Cardiac septum (tissue), 1 donor: ENCODE data around the gene MRPL51. TPM values are rescaled to one million over a fixed set of nuclear protein-coding genes. Genes with fewer than 3 reads are reported as not detected.
"Not testable (repeated sequence)": the region's sequence is repeated elsewhere in the genome, so short reads cannot be mapped to it uniquely, and the experiment has no call there.

Experiments used
- DNase-seq: peaks from one replicate; pipeline ENCODE4 v3.0.0-alpha.2; 2020; ENCODE audit warnings: low spot score
- intact Hi-C: fragments of 100-400 bp; cut with DNase I; formaldehyde crosslinking; loops from one replicate; pipeline ENCODE4 v1.14.0; 2022
- total RNA-seq: library from RNA; stranded (reverse); fragmentation: NEBNext Ultra II Directional; extraction: Animal tissue kit (Norgen Biotek cat#: 25700); gene quantifications from one replicate; pipeline ENCODE4 v1.2.1, GENCODE V29; 2021
- donor health status: DM: no; HTN: no; CAD: no.

The MRPL51 gene
- total RNA-seq, 1 donor from 2014 or later, result 174 TPM

DNA sequence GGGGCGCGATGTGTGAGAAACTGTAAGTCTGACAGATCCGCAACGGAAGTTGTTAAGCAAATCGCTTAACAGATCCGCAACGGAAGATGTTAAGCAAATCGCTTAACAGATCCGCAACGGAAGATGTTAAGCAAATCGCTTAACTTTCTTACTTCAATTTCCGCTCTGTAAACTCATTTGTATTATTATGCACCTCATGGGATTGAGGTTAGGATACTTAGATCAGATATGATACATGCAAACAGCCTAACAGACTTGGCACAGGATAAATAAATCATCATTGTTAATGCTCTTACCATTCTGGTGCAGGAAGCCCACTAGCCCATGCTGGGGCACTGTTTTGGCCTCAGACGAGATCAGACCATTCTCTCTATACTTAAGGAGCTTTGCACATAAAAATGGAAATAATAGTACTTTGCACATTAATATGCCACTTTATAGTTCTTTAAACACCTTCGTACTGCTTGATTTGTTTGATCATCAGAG lies 1.2 kb upstream of the MRPL51 start:
- intact Hi-C loops, result no loop called here
- no peak for DNase-seq

DNA sequence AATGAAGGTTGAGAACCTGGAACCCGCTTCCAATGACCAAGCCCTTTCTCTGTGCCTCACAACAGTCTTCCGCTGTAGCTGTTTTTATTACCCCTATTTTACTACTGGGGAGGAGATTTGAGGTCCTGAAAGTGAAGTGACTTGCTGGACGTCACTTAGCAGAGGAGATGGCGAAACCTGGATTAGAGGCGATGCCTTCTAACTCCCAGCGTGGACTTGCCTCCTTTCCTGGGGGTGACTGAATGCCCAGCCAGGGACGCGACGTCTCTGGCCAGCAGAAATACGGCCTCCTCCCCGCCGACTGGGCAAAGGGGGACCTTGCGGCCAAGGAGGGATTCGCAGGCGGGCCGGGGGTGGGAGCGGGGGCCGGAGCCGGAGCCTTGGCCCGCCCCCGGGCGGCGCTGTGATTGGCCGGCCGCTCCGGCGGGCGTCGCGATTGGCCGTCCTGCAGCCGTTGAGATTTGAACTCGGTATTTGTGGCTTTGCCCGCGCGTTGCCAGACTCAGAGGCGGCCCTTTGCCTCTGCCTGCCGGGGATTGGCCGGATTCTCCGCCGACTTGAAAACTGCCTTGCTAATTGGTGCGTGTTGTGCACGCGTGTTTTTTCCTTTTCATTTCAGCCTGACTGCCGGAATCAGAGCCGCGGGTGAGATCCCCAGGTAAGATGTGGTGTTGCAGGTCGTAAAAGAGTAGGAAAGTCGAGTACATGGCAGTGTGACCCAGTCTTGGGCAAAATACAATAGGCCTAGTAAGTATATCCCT lies 615 bp upstream of the MRPL51 start, which contains the start of gene NCAPD2:
NCAPD2 (plus strand) TSS at position 606 of the 761 bp plus-strand sequence. CDS start 997 bp downstream, outside the sequence.
- peak; percentile 98 for DNase-seq
- intact Hi-C loops, result loop anchor here (2.0 kb wide), 2 partner anchors 41 to 43 kb away; partner anchors contain the start of gene GAPDH

DNA sequence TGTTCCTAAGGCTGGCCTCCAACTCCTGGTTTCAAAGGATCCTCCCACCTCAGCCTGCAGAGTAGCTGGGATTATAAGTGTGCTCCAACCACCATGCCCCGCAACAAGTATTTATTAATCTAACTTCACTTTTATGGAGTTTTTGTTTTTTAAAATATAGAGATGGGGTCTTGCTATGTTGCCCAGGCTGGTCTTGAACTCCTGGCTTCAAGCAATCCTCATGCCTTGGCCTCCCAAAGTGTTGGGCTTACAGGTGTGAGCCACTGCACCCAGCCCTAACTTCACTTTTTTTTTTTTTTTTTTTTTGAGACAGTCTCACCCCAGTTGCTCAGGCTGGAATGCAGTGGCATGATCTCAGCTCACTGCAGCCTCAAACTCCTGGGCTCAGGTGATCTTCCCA lies 2.4 kb downstream of the MRPL51 start:
- intact Hi-C loops, DNase-seq: not testable (repeated sequence)

DNA sequence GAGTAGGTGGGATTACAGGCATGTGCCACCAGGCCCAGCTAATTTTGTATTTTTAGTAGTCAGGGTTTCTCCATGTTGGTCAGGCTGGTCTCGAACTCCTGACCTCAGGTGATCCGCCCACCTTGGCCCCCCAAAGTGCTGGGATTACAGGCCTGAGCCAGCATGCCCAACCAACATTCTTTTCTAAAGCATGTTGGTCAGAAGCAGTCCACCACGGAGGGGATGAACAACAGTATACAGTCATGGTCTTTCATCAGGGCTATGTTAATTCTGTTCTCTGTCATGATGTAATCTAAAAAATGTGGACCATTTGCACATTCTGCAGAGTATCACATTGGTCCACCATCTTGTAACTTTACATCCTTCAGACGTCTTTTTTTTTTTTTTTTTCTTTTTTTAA lies 3.6 kb downstream of the MRPL51 start:
- no peak for DNase-seq
- intact Hi-C loops, result no loop called here

DNA sequence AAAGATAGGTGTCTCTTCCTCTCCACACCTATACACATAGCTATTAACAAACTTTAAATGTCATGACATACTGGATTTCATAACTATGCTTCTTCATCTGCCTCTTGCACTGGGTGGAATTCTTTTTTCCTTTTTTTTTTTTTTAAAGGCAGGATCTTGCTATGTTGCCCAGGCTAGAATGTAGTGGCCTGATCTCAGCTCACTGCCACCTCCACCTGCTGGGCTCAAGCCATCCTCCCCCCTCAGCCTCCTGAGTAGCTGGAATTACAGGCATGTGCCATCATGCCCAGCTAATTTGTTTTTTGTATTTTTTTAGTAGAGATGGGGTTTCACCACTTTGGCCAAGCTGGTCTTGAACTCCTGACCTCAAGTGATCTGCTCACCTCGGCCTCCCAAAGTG lies 4.8 kb downstream of the MRPL51 start:
- intact Hi-C loops, result no loop called here
- DNase-seq, result no peak

DNA sequence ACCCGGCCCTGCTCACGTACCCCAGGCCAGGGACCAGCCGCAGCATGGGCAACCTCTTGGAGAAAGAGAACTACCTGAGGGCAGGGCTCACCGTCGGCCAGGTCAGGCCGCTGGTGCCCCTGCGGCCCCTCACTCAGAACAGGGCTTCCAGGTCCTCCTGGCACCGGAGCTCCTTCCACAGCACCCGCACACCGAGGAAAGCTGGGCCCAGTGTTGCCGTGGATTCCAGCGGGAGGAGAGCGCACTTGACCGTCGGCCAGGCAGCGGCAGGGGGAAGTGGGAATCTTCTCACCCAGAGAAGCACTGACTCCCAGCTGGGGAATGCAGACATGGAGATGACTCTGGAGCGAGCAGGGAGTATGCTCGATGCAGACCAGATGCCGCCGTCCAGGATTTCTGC lies 14.6 kb downstream of the MRPL51 start:
- DNase-seq, result no peak
- intact Hi-C loops, result no loop called here

DNA sequence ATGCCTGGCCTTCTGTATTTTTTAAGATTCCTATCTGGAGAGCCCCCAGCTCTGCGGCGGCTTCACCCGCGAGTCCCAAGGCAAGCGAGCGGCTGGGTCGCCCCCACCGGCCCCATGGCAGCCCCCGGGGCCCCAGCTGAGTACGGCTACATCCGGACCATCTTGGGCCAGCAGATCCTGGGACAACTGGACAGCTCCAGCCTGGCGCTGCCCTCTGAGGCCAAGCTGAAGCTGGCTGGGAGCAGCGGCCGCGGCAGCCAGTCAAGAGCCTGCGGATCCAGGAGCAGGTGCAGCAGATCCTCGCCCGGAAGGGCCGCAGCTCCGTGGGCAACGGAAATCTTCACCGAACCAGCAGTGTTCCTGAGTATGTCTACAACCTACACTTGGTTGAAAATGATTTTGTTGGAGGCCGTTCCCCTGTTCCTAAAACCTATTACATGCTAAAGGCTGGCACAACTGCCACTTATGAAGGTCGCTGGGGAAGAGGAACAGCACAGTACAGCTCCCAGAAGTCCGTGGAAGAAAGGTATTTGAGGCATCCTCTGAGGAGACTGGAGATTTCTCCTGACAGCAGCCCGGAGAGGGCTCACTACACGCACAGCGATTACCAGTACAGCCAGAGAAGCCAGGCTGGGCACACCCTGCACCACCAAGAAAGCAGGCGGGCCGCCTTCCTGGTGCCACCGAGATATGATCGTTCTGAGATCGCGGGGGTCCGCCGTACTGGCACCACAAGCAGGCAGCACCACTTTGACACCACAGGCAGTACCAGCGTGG lies 15.3 kb downstream of the MRPL51 start:
- DNase-seq, intact Hi-C loops: not testable (repeated sequence)

DNA sequence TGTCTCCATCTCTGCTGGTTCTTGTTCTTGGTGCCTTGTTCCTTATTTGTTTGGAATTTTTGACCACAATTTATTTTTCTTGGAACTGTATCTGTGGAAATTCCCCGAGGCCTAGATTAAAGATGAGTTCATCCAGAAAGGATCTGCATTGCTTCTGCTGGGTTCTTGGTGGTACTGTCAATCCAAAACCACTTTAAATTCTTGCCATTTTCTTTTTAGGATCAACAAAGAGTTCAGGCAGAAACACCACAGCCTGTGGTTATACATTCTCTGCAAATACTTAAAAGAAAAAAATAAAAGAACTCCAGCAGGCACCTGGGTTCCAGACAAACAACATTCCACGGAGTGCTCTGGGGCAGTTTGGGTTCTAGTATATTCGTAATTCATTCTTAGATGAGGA lies 16.6 kb downstream of the MRPL51 start:
- intact Hi-C loops, result no loop called here
- no peak for DNase-seq

DNA sequence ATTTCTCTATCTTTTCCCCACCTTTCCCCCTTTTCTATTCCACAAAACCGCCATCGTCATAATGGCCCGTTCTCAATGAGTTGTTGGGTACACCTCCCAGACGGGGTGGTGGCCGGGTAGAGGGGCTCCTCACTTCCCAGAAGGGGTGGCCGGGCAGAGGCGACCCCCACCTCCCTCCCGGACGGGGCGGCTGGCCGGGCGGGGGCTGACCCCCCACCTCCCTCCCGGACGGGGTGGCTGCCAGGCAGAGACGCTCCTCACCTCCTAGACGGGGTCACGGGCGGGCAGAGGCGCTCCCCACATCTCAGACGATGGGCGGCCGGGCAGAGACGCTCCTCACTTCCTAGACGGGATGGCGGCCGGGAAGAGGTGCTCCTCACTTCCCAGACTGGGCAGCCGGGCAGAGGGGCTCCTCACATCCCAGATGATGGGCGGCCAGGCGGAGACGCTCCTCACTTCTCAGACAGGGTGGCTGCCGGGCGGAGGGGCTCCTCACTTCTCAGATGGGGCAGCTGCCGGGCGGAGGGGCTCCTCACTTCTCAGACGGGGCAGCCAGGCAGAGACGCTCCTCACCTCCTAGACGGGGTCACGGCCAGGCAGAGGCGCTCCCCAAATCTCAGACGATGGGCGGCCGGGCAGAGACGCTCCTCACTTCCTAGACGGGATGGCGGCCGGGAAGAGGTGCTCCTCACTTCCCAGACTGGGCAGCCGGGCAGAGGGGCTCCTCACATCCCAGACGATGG lies 17.7 kb downstream of the MRPL51 start:
- DNase-seq, intact Hi-C loops: not testable (repeated sequence)

DNA sequence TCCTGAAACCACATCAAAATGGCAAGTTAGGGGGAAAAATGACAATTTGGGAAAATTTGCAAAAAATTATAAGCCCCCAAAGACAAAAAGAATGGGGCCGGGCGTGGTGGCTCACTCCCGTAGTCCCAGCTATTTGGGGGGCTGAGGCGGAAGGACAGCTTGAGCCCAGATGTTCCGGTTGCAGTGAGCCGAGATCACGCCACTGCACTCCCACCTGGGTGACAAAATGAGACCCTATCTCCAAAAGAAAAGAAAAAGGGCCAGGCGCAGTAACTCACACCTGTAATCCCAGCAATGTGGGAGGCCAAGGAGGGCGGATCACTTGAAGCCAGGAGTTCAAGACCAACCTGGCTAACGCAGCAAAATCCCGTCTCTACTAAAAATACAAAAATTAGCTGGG lies 20.6 kb downstream of the MRPL51 start:
- intact Hi-C loops, result loop anchor here (5.0 kb wide), 1 partner anchor 60 kb away; the partner anchor contains the start of gene GAPDH
- DNase-seq, result no peak

DNA sequence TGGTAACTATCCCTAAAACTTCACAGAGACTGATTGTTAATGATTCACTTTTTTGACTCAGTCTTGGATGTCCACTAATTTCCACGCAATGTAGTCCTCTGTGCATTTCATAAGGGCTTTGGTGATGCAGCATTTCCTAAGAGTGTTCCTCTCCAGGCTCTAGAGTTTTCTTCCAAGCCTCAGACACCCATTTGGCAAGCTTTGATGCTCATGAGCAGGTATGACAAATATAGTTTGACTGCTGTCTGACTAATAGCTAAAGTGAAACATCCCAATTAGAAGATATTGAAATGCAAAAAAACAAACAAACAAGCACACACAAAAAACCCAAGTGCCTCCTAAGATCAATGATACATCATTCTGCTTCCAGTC lies 21.1 kb downstream of the MRPL51 start:
- DNase-seq, result no peak
- intact Hi-C loops, result loop anchor here (5.0 kb wide), 1 partner anchor 60 kb away; the partner anchor contains the start of gene GAPDH

DNA sequence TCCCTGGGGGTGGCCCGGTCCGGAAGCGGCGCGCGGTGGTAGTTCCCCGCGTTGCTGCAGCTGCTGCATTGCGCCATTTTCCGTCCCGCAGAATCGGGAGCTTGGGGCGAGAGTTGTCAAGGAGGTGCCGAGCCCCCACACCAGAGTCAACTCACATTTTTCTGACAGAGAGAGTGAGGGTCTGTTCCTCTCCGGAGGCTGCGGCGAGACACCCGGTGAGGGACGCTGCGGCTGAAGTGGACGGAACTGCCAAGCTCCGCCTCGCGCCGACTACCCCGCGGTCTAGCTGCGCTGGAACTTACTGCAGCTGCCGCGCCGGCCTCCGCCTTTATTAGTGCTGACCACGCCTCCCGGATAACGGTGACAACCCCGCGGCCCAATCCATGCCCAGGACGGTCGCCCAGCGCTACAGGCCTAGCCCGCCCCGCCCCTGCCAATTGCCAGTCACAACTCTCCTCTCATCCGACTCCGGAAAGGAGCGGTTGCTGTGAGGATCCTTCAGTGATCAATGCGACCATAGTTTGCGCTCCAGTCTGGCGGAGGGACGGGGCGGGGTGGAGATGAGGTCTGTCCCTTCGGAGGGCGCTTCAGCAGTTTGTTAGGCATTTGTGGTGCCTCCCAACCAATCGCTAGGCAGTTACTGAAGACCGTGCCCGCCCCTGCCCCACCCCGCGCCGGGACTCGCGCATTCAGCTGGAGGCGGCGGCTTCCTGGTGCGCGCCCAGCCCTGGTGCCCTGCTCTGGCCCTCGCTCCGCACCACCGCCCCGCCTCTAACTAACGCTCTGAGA lies 22.5 kb downstream of the MRPL51 start, which contains the start of gene VAMP1:
VAMP1 (minus strand) TSS at position 303 of the 789 bp plus-strand sequence; CDS start at position 157, 146 bp downstream.
- intact Hi-C loops, result loop anchor here (5.0 kb wide), 1 partner anchor 62 kb away; the partner anchor contains the start of gene GAPDH
- peak; percentile 99 for DNase-seq

DNA sequence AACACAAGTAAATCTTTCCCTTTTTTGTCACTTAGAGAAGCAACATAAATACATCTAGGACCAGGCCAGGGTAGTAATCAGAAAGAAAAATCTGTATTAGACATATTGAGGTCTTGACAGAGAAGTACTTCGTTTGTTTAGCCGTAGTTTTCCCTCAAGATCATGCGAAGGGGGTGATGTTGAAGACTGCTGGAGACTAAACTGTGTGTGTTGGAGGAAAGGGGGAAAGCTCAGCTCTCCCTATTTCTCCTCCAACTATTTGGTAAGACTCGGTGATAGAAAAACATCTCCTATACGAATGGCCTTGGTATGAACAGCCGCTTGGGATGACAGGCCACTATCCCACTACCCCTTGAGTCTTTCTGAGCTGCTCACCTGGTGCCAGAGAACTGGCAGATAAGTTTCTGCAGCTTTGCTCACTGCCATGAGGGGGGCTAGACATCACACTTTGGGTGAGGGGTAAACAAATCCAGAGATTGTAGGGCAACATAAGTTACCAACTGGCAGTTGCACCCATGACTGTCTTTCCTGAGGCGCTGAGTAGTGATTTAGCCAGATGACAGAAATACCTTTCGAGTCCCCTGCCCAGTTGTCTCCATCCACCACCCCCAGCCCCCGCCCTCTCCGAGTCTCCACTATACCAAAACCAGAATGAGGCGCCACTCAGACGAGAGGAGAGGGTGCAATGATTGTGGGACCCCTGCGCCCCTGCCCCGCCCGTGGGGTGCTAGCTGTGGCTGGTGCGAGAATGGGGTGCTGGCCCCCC lies 23.3 kb downstream of the MRPL51 start:
- DNase-seq, result no peak
- intact Hi-C loops, result loop anchor here (5.0 kb wide), 1 partner anchor 63 kb away; the partner anchor contains the start of gene GAPDH

DNA sequence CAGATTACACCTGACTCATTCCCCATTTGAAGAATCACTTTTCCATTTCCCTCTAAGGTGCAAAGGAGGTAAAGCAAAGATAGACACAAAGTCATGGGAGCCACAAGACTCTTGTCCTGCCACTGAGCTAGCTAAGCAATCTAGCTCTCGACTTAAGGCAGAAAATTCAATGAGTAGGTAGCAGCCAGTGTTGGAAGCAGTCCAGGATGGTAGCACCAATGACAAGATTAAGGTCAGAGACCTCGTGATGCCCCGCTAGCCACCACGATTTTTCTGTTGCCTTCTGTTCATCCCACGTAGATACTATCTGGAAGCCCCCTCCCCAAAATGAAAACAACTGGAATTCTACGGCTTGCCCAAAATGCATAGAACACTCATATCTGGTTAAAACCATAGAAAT lies 24.0 kb downstream of the MRPL51 start:
- DNase-seq, result no peak
- intact Hi-C loops, result no loop called here

DNA sequence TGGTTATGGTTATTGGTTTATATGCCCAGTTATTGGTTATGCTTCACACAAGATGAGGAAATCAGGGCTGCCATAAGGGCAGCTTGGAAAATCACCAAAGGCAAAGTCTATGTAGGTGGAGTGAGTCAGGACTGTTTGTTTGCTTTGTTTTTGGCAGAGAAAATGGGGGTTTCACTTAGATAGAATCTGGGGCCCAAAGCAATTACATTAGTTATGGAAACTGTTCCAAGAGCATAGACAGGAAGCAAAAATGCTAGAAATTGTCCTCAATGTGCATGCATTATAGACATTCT lies 24.8 kb downstream of the MRPL51 start:
- intact Hi-C loops, result loop anchor here (1.0 kb wide), 1 partner anchor 45 kb away; no protein-coding TSS in a partner anchor
- no peak for DNase-seq

DNA sequence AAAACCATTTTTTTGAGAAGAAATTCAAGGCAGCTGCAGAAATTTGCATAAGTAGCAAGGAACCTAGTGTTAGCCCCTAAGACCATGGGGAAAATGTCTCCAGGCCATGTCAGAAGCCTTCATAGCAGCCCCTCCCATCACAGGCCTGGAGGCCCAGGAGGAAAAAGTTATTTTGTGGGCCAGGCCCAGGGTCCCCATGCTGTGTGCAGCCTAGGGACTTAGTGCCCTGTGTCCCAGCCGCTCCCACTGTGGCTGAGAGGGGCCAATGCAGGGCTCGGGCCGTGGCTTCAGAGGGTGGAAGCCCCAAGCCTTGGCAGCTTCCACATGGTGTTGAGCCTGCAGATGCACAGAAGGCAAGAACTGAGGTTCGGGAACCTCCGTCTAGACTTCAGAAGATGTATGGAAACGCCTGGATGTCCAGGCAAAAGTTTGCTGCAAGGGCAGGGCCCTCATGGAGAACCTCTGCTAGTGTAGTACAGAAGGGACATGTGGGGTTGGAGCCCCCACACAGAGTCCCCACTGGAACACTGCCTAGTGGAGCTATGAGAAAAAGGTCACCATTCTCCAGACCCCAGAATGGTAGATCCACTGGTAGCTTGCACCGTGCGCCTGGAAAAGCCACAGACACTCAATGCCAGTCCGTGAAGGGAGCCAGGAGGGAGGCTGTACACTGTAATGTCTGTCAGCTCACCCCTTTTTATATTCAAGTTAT lies 25.3 kb downstream of the MRPL51 start:
- intact Hi-C loops, result loop anchor here (1.0 kb wide), 1 partner anchor 44 kb away; no protein-coding TSS in a partner anchor
- not testable (repeated sequence) for DNase-seq

DNA sequence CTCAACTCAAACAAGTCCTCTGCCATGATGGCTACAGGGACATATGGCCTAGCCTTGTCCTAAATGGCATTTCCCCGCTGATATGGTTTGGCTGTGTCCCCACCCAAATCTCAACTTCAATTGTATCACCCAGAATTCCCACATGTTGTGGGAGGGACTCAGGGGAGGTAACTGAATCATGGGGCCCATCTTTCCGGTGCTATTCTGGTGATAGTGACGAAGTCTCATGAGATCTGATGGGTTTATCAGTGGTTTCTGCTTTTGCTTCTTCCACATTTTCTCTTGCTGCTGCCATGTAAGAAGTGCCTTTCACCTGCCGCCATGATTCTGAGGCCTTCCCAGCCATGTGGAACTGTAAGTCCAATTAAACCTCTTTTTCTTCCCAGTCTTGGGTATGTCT lies 26.3 kb downstream of the MRPL51 start:
- DNase-seq, intact Hi-C loops: not testable (repeated sequence)
